NCI-H2196 treated with DMSO at 0.1 percent for 48 hours (cell line): ENCODE measurements around the gene TMEFF2.
"Not testable (repeated sequence)": the region's sequence is repeated elsewhere in the genome, so short reads cannot be mapped to it uniquely, and the experiment has no call there.

Source experiments
- DNase-seq: peaks from one replicate; lab custom pipeline; 2025; ENCODE audit not compliant: unreplicated experiment; lab: John Stamatoyannopoulos, UW

Gene TMEFF2

DNA sequence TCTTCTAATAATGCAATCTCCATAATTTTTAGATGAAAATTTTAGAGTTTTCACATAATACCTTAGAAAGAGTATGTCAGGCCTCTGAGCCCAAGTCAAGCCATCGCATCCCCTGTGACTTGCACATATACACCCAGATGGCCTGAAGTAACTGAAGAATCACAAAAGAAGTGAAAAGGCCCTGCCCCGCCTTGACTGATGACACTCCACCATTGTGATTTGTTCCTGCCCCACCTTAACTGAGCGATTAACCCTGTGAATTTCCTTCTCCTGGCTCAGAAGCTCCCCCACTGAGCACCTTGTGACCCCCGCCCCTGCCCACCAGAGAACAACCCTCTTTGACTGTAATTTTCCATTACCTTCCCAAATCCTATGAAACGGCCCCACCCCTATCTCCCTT, 64.4 kb downstream of the TMEFF2 start:
- DNase-seq: not testable (repeated sequence)

DNA sequence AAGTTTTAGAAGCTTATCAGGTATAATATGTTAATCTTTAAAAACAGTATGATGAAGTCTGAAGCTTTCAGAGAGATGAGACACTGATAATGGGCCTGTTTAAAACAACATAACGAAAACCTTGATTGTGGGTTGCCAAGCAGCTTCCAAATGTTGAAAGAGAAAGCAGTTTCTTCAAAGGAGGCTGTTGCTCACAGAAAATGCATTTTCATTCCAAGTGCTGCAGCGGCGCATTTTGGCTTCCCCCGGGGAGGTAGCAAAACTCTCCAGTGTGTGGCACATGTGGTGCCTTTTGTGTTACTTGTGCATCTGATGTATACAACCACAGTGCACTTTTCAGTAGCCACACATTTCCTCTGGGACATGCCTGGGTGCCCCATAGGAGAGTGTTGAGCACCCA, 66.1 kb downstream of the TMEFF2 start:
- DNase-seq: no peak

DNA sequence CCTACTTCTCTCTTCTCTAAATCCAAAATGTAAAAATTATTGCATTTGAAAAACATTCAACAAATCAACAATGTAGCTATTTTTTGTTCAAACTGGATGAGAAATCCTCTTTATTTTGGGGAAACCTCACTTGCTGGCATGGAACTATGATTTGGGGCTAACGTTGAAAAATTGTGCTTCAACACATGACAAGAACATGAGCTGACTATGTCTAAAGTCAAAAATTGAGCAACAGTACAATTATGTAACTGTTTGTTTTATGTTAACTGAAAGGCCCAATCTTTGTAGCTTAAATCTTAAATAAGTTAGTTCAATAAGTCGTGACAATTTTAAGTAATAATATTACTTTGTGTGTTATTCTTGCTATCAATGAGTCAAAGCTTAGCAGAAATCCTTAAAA, 67.3 kb downstream of the TMEFF2 start:
- DNase-seq: no peak

GRCh38 chr2:192126912-192127311, 67.8 kb downstream of the TMEFF2 start:
- DNase-seq: no peak

- DNase-seq: no peak
Observed at GRCh38 chr2:192126426-192126825, 68.3 kb downstream of the TMEFF2 start.

DNA sequence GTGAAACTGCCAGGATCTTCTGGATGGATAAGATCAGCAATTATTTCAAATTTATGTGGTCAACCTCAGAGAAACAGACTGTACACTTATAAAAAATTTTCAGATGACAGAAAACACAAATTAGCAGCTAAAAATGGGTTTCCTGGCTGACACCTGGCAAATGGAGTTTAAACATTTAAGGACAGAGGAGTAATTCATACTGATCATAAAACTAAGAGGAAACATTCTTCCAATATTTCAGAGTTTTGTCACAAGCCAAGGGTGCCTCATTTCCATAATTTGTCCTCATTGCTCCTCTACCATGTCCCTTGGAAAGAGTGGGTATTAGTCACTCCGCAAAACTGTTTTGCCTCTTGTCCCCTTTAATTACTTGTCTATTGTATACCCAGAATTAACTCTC, 70.2 kb downstream of the TMEFF2 start:
- no peak for DNase-seq

- no peak for DNase-seq
Observed at GRCh38 chr2:192123847-192124246, 70.9 kb downstream of the TMEFF2 start.

GRCh38 chr2:192122946-192123345, 71.8 kb downstream of the TMEFF2 start:
- DNase-seq: no peak

- DNase-seq: no peak
Observed at GRCh38 chr2:192122141-192122540, 72.6 kb downstream of the TMEFF2 start.

DNA sequence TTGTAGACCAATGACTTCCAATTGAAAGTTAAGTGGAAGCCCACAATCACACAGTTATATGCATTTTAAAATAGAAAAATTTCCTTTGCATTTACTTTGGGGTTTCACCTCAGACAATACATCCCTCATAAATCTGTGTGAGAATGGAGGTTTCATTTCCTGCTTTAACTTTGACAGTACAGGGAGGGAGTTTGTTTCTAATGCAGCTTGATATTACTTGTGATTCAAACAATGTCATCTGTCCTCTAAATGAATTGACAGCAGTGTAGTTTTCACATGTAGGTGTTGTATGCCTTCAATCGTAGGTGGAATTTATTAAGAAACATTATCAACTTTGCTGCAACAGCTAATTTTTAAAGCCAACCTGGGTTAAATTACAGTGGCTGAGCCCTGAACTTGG, 75.2 kb downstream of the TMEFF2 start:
- DNase-seq: no peak

DNA sequence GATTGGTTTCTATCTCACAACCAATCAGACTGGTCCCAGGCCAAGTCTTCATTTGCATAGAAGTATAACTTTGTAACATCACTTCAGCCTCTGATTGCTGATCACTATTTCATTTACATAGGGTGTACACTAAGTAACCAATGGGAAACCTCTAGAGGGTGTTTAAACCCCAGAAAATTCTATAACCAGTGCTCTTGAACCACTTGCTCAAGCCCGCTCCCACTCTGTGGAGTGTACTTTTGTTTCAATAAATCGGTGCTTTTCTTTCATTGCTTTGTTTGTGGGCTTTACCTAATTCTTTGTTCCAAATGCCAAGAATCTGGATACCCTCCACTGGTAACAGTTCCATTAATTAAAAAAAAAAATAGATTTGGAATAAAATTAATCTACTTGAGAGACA, 77.0 kb downstream of the TMEFF2 start:
- DNase-seq: no peak

GRCh38 chr2:192111536-192111935, 83.2 kb downstream of the TMEFF2 start:
- DNase-seq: not testable (repeated sequence)

- no peak for DNase-seq
Observed at GRCh38 chr2:192099742-192100141, 95.0 kb downstream of the TMEFF2 start.

DNA sequence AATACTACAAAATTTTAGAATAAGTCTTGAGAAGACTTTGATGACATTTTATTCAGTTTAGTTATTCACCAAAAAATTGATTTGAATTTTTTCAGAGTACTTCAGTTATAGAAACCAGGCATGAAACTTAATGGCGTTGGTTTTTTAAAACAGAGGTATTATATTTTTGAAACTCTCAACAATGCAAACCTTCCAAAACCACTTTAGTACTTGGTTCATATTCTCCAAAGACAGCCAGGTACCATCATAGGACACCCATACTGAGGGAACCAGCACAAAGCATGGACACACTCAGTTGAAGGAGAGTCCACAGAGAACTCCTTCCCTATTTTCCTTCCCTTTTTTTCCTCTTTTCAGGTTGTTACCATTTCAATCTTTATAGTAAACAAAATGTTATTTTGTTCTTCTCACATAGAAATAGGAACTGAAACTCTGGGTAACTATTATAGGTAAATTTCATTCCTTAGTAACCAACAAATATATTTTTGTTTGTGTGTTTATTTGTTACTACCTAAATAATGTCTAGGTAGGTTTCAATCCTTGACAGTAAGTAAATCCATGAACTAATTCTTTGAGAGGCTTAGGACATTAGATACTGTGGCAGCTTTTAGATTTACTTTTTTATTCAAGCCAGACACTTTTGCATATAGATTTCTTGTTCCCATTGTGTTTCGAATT, 95.8 kb downstream of the TMEFF2 start:
- DNase-seq: no peak

DNA sequence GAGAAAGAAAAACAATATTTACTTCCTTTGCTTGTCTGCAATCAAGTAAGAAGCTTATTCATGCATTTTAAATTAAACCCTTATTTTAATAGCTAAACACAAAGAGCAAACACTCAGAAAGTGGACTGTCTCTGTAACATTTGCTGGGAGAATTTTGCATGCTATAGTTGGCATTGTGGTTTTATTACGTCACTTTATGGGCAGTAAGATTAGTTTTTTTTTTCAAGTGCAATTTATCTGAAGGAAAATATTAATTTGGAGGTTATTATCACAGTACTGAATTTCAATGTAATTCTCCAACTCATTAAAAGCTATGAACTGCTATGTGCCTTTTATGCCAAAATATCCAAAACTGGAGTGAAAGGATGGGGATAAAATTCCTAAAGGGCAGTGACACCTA, 103.3 kb downstream of the TMEFF2 start:
- no peak for DNase-seq

GRCh38 chr2:192090911-192091310, 103.8 kb downstream of the TMEFF2 start:
- DNase-seq: no peak

GRCh38 chr2:192087398-192087958, 107.3 kb downstream of the TMEFF2 start:
- DNase-seq: no peak

GRCh38 chr2:192082121-192082520, 112.6 kb downstream of the TMEFF2 start:
- no peak for DNase-seq

- not testable (repeated sequence) for DNase-seq
Observed at GRCh38 chr2:192080096-192080495, 114.6 kb downstream of the TMEFF2 start.

GRCh38 chr2:192073878-192074277, 120.9 kb downstream of the TMEFF2 start:
- no peak for DNase-seq

GRCh38 chr2:192072778-192073177, 122.0 kb downstream of the TMEFF2 start:
- no peak for DNase-seq

DNA sequence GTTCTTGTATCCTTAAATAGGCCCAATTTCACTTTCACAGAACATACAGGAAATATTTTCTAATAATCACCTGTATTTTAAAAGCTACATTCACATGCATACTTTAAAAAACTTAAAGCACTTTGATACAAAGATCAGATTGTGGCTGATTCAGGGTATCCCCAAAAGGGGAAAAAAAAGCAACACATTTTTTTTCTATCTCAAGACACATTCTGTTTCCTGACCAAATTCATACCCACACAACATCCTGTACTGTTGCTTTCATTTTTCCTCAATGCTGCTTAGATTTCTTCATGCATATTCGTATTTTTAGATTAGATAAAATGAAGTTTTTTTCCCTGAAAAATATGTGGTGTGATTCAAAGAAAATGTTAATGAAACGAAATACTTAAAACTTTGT, 122.5 kb downstream of the TMEFF2 start:
- DNase-seq: no peak

- DNase-seq: no peak
Observed at GRCh38 chr2:192070099-192070498, 124.6 kb downstream of the TMEFF2 start.
